Stimulated activated CD8-positive, alpha-beta memory T cell treated with anti-CD3 and anti-CD28 coated beads, Interleukin-2, amount 100 ng/mL, for 1 hour (primary cell): ENCODE results near the gene EGLN1.
A peak's percentile ranks its signal among the peaks of the same experiment; 100 is the strongest.
"Not testable (repeated sequence)": the region's sequence is repeated elsewhere in the genome, so short reads cannot be mapped to it uniquely, and the experiment has no call there.

Source experiments
- DNase-seq, 2 donors: peaks; one replicate each; pipeline ENCODE4 v3.0.0-alpha.2; 2020; ENCODE audit warnings: low read depth in 2 of 2

Gene EGLN1

GRCh38 chr1:231363624-231364023 lies 58.5 kb downstream of the EGLN1 start:
- DNase-seq = no peak

- no peak for DNase-seq
These were observed 59.8 kb downstream of the EGLN1 start for GRCh38 chr1:231362325-231362724.

- DNase-seq = no peak
These were observed 63.0 kb downstream of the EGLN1 start for GRCh38 chr1:231359113-231359512.

- no peak for DNase-seq
These were observed 64.2 kb downstream of the EGLN1 start for GRCh38 chr1:231357831-231358354.

GRCh38 chr1:231357187-231357772 lies 64.8 kb downstream of the EGLN1 start:
- no peak for DNase-seq

- DNase-seq = no peak
These were observed 66.9 kb downstream of the EGLN1 start for GRCh38 chr1:231355171-231355570.

- DNase-seq = no peak
These were observed 67.6 kb downstream of the EGLN1 start for GRCh38 chr1:231354330-231355020.

GRCh38 chr1:231353086-231353485 lies 69.0 kb downstream of the EGLN1 start:
- DNase-seq = no peak

GRCh38 chr1:231351816-231352215 lies 70.3 kb downstream of the EGLN1 start:
- DNase-seq = no peak

- DNase-seq = not testable (repeated sequence)
These were observed 73.2 kb downstream of the EGLN1 start for GRCh38 chr1:231348856-231349255.

GRCh38 chr1:231348442-231348841 lies 73.6 kb downstream of the EGLN1 start:
- no peak for DNase-seq

GRCh38 chr1:231347961-231348360 lies 74.1 kb downstream of the EGLN1 start:
- DNase-seq = no peak

- no peak for DNase-seq
These were observed 81.6 kb downstream of the EGLN1 start for GRCh38 chr1:231340328-231341013.

GRCh38 chr1:231338270-231339128 lies 83.6 kb downstream of the EGLN1 start, which contains the start of gene SPRTN:
Gene SPRTN, plus strand, starts transcription at chr1:231338293. Its CDS starts 91 bp downstream, at chr1:231338384.
- DNase-seq = no peak

GRCh38 chr1:231337472-231338269 lies 84.4 kb downstream of the EGLN1 start, which contains the start of gene EXOC8:
Gene EXOC8, minus strand, starts transcription at chr1:231337852. Its CDS starts 107 bp downstream, at chr1:231337745.
- peak; percentile 96 to 97 for DNase-seq

- no peak for DNase-seq
These were observed 85.0 kb downstream of the EGLN1 start for GRCh38 chr1:231337043-231337471.

GRCh38 chr1:231335663-231336602 lies 86.2 kb downstream of the EGLN1 start:
- DNase-seq = no peak

- DNase-seq = no peak
These were observed 87.1 kb downstream of the EGLN1 start for GRCh38 chr1:231334952-231335351.

- DNase-seq = no peak
These were observed 87.9 kb downstream of the EGLN1 start for GRCh38 chr1:231334079-231334666.
